ENCODE data around the gene TSTD1.
"Not testable (repeated sequence)": the region's sequence is repeated elsewhere in the genome, so short reads cannot be mapped to it uniquely, and the experiment has no call there.

Gene TSTD1

DNA sequence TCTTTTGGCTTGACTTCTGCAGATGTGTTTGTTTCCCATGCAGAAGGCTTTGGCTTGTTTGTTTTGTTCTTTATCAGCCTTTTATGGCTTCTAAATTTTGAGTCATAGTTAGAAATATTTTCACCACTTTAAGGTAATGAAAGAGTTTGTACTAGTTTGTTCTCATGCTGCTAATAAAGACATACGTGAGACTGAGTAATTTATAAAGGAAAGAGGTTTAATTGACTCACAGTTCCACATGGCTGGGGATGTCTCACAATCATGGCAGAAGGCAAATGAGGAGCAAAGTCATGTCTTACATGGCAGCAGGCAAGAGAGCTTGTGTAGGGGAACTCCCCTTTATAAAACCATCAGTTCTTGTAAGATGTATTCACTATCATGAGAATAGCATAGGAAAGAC is 11.8 kb downstream of the TSTD1 start:
- not testable (repeated sequence) for FAIRE-seq; DNase-seq (ENCODE audit: insufficient read length, low spot score)
- TF ChIP-seq PAX5 (IDR thresholded peaks at IDR 0.05; ENCODE audit: insufficient read depth, low read length, severe bottlenecking), result peak; percentile 51

DNA sequence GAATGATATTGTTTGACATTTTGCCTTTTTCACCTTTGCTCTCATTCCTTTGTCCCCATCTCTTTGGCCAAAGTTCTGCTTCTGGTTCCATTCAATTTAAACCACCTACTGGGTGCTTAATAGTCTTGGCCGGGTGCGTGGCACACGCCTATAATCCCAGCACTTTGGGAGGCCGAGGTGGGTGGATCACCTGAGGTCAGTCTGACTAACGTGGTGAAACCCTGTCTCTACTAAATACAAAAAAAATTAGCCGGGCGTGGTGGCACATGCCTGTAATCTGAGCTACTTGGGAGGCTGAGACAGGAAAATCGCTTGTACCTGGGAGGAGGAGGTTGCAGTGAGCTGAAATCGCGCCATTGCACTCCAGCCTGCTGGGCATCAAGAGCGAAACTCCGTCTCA is 16.3 kb downstream of the TSTD1 start:
- not testable (repeated sequence) for FAIRE-seq; DNase-seq (ENCODE audit: insufficient read length, low spot score)

DNA sequence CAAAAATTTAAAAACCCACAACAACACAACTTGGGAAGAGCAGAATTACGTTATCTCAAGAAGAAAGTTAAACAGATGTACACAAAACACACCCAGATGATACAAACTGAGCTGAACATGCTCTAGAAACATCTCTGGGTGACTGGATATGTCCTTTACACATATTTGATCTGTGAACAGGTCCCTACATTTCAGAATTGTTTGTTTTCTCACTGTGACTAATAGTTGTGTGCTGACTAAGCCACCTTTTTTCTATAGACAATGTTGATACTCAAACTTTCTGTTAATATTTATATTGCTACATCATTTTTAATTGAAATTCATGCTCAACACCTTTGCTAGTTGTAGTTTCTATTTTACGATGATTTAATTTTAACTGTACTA is 16.8 kb downstream of the TSTD1 start:
- DNase-seq (ENCODE audit: insufficient read length, low spot score), result no peak
- no peak for FAIRE-seq
- TF ChIP-seq POLR2A (IDR thresholded peaks at IDR 0.05; ENCODE audit: low read depth, low read length), result no peak

DNA sequence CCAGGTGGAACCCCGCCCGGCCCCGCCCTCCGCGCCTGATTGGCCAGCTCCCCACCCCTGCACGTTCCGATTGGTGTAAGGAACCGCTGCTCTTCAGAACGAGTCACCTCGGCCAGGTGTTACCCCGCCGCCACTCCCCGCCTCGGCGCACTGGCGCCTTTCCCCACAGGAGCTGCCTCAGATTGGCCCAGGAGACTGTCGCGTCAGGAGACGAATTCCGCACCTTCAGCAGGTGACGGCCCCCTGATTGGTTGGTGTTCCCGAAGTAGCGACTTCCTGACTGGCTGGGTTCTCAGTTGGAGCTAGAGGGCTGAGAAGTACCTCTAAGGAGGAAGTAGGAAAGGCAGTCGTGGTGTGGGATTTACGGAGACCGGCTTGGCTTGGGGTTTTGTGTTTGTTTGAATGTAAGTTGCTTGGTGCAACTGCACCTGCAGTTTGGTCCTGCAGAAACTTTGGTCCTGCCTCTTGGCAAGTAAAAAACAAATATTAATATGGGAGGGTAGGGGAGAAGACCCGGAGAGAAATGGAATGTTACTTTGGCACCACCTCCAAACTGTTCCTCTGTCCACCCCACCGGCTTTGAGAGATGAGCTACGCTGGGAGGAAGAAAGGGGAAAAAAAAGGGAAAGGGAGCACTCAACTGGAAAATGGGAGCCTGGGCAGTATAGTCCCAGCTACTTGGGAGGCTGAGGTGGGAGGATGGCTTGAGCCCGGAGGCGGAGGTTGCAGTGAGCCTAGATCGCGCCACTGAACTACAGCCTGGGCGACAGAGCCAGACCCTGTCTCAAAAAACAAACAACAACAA is 17.4 kb downstream of the TSTD1 start:
- DNase-seq (ENCODE audit: insufficient read length, low spot score), result peak; percentile 95
- TF ChIP-seq SPI1 (IDR thresholded peaks at IDR 0.05; ENCODE audit: low read depth, low read length) (peak; percentile 62), PAX5 (IDR thresholded peaks at IDR 0.05; ENCODE audit: insufficient read depth, low read length, severe bottlenecking) (no peak), POLR2A (IDR thresholded peaks at IDR 0.05; ENCODE audit: low read depth, low read length) (no peak; the same call in 1 of the 2 replicates), POU2F2 (IDR thresholded peaks at IDR 0.05; ENCODE audit: low read depth, low read length) (no peak), POLR2AphosphoS5 (IDR thresholded peaks at IDR 0.05; ENCODE audit: low read depth, low read length) (0 out of 2 replicates have a peak, but pooled peaks have one; percentile 49), TAF1 (IDR thresholded peaks at IDR 0.05; ENCODE audit: low read depth, low read length) (no peak; the same call in 1 of the 2 replicates)

DNA sequence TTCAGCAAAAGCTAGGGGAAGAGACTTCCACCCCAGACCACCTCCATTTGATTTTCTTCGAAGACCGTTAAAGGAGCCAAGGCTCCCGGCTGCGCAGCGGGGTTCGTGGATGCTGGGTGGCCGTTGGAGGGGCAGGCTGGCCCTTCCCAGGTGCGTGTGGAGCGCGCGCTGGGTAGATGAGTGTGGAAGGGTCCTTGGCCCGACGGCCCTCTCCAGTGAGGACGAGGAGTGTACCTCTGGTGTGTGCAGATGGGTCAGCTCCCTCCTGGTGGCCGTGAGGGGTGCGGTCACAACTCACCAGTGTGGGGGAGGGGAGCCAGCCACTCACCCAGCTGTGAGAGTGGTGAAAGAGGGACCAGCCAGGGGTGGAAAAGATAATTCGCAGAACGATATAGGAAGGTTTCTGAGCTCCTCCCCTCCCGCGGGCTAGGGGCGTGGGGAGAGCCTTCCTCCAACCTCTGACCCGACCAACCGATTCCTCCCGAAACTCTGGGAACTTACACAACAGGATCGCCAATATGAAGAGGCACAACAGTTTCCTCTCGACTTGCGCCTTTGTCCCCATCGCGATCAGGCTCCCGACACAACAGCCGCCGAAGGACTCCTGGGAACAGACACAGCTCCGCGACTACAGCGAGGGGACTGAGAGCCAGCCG is 18.1 kb downstream of the TSTD1 start, which contains the start of gene F11R:
TSS of gene F11R (minus strand) at position 644 of the 656 bp plus-strand sequence. CDS start at position 565, 79 bp downstream.
- TF ChIP-seq POU2F2 (IDR thresholded peaks at IDR 0.05; ENCODE audit: low read depth, low read length), result no peak
- peak; percentile 61; the same call in 1 of the 2 replicates for TF ChIP-seq POLR2AphosphoS5 (IDR thresholded peaks at IDR 0.05; ENCODE audit: low read depth, low read length)
- 0 out of 2 replicates have a peak, but pooled peaks have one; percentile 50 for TF ChIP-seq POLR2A (IDR thresholded peaks at IDR 0.05; ENCODE audit: low read depth, low read length)
- no peak for TF ChIP-seq SPI1 (IDR thresholded peaks at IDR 0.05; ENCODE audit: low read depth, low read length)
- DNase-seq (ENCODE audit: insufficient read length, low spot score) (no peak), FAIRE-seq (no peak)

More for the DNA sequence above, 17.4 kb downstream of the TSTD1 start:
- peak; percentile 81 for FAIRE-seq

DNA sequence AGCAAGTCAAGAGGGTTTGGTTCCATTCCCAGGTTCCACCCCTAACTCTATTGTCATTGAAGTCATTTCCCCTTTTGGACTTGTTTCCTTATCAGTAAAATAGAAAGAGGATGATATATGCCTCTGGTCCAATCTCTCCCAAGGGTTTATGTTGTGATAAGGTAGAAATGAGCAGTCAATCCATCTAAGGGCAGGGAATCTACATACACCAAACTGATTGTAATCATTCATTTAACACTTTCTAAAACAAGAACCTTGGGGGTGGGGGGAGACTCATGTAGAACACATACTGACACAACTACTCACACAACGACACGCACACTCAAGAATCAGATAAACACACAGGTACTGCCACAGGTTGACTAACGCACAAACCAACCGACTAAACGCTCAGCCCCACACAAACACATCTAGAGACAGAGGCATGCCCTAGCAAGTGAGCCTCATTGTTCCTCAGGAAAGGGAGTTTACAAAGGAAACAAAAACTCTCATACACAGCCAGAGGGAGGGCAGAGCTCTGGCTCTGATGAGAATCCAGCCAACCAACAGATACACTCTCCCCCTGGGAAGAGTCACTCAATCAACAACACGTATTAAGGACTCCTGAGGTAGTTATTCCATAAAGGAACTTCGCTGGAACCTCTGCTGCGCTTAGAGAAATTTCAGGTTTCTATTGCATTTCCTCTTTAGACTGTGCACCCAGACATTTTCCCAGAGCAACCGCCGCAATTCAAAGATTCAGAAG is 18.8 kb downstream of the TSTD1 start:
- TF ChIP-seq SPI1 (IDR thresholded peaks at IDR 0.05; ENCODE audit: low read depth, low read length) (peak; percentile 40; the same call in 1 of the 2 replicates), POLR2AphosphoS5 (IDR thresholded peaks at IDR 0.05; ENCODE audit: low read depth, low read length) (no peak; the same call in 1 of the 2 replicates), POU2F2 (IDR thresholded peaks at IDR 0.05; ENCODE audit: low read depth, low read length) (no peak), TAF1 (IDR thresholded peaks at IDR 0.05; ENCODE audit: low read depth, low read length) (no peak)
- DNase-seq (ENCODE audit: insufficient read length, low spot score), result no peak
- peak; percentile 63 for FAIRE-seq

DNA sequence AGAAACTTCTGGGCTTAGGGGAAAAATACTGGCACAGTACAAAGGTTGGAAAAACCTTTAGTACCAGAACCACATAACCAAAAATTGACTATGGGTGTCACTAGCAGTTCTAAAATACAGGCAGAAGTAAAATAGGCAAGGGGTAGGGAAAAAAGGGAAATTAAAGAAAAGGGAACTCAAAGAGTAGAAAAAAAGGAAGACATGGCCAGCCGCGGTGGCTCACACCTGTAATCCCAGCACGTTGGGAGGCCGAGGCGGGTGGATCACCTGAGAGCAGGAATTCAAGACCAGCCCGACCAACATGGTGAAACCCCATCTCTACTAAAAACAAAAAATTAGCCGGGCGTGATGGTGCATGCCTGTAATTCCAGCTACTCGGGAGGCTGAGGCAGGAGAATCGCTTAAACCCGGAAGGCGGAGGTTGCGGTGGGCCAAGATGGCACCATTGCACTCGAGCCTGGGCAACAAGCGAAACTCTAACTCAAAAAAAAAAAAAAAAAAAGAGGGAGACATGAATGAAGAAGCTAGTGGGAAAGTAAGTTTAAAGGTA is 19.6 kb downstream of the TSTD1 start:
- not testable (repeated sequence) for FAIRE-seq; DNase-seq (ENCODE audit: insufficient read length, low spot score)

DNA sequence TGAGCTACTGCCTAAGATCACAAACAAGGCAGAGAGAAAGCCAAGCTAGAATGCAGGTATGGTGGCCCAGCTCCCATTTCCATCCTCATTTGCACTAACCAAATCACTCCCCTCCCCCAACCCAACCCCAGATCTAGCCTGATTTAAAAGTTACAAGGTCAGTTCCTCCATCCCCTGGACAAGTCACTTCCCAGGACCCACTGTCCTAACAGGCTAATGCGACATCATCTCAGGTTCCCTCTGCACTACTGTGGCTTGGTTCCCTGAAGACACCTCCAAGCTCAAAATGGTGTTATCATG is 20.2 kb downstream of the TSTD1 start:
- FAIRE-seq, result no peak
- TF ChIP-seq POLR2A (IDR thresholded peaks at IDR 0.05; ENCODE audit: low read depth, low read length), result no peak
- TF ChIP-seq SPI1 (IDR thresholded peaks at IDR 0.05; ENCODE audit: low read depth, low read length), result no peak
- no peak for TF ChIP-seq POLR2AphosphoS5 (IDR thresholded peaks at IDR 0.05; ENCODE audit: low read depth, low read length)
- TF ChIP-seq TAF1 (IDR thresholded peaks at IDR 0.05; ENCODE audit: low read depth, low read length), result no peak
- no peak for TF ChIP-seq POU2F2 (IDR thresholded peaks at IDR 0.05; ENCODE audit: low read depth, low read length)
- TF ChIP-seq PAX5 (IDR thresholded peaks at IDR 0.05; ENCODE audit: insufficient read depth, low read length, severe bottlenecking), result no peak
- no peak for DNase-seq (ENCODE audit: insufficient read length, low spot score)

DNA sequence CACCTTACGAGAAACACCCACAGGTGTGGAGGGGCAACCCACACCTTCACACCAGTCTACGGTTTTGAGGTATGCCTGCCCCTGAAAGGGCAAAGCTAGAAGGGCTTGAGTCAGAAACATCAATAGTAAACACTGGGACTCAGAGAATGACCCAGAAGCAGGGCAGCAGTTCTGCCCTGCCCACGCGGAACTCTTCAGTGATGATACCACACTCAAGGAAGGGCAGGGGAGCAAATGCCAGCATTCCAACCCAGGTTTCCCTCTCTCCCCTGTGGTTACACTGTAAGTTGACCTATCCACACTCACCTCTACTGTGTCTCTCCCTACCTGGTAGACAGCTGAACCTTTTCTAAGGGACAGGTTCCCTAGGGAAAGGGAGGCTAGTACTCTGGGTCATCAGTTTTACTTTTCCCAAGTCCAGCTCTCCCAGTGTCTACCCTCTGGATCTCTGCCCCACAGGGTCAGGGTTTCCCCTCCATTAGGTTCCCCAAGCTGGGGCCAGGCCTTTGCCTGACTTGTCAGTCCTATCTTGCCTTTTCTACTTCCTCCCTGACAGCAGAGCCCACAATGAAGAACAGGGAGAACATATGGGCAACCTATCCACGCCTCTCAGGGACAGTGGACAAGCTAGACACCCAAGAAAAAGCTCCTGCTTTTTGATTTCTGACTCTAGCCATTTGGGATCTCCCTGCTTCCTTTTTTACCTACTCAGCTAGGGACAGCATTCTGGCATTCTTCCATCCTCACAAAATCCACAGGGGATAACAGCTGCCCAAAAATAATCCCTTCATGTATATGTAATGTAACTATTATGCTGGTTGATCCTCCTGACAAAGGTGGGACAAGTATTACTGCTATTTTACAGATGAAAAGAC is 20.8 kb downstream of the TSTD1 start:
- FAIRE-seq, result no peak
- no peak for DNase-seq (ENCODE audit: insufficient read length, low spot score)
- TF ChIP-seq TAF1 (IDR thresholded peaks at IDR 0.05; ENCODE audit: low read depth, low read length), result no peak
- peak; percentile 12; the same call in 1 of the 2 replicates for TF ChIP-seq SPI1 (IDR thresholded peaks at IDR 0.05; ENCODE audit: low read depth, low read length)

DNA sequence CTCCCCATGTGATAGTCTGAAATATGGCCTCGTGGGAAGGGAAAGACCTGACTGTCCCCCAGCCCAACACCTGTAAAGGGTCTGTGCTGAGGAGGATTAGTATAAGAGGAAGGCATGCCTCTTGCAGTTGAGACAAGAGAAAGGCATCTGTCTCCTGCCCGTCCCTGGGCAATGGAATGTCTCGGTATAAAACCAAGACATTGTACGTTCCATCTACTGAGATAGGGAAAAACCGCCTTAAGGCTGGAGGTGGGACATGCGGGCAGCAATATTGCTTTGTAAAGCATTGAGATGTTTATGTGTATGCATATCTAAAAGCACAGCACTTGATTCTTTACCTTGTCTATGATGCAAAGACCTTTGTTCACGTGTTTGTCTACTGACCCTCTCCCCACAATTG is 21.6 kb downstream of the TSTD1 start:
- not testable (repeated sequence) for FAIRE-seq; DNase-seq (ENCODE audit: insufficient read length, low spot score)

DNA sequence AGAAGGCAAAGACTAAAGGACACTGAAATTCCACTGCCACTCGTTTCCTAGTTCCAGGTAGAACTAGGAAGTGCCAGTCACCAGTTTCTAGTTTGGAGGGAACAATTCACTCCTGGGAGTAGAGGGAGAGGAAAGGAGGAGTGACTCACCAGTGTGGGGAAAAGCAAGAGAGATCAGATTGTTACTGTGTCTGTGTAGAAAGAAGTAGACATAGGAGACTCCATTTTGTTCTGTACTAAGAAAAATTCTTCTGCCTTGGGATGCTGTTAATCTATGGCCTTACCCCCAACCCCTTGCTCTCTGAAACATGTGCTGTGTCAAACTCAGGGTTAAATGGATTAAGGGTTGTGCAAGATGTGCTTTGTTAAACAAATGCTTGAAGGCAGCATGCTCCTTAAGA is 22.1 kb downstream of the TSTD1 start:
- FAIRE-seq; DNase-seq (ENCODE audit: insufficient read length, low spot score): not testable (repeated sequence)

Measured in GM12891 (cell line).